ENCODE data around the gene ECEL1.

DNA sequence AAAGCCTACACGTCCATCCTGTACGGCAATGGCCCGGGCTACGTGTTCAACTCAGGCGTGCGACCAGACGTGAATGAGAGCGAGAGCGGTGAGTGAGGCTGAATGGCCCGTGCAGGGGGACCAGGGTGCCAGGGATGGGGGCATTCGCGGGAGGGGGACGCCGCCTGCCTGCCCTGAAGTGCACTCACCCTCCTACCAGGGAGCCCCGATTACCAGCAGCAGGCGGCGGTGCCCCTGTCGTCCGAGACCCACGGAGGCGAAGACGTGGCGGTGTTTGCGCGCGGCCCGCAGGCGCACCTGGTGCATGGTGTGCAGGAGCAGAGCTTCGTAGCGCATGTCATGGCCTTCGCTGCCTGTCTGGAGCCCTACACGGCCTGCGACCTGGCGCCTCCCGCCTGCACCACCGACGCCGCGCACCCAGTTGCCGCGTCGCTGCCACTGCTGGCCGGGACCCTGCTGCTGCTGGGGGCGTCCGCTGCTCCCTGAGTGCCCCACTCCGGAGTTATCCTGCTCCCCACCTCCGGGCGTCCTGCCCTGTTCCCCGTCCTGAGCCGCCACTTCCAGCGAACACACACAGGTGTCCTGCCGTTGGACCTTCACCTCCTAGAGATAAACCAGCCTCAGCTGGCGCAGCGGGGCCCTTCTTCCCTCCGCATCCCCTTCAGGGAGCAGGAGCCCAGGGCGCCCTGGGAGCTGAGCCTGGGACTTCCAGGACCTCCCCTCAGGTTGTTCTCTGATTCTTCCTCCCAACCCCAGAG is 28.8 kb downstream of the ECEL1 start:
- TF ChIP-seq, protein P1, sequence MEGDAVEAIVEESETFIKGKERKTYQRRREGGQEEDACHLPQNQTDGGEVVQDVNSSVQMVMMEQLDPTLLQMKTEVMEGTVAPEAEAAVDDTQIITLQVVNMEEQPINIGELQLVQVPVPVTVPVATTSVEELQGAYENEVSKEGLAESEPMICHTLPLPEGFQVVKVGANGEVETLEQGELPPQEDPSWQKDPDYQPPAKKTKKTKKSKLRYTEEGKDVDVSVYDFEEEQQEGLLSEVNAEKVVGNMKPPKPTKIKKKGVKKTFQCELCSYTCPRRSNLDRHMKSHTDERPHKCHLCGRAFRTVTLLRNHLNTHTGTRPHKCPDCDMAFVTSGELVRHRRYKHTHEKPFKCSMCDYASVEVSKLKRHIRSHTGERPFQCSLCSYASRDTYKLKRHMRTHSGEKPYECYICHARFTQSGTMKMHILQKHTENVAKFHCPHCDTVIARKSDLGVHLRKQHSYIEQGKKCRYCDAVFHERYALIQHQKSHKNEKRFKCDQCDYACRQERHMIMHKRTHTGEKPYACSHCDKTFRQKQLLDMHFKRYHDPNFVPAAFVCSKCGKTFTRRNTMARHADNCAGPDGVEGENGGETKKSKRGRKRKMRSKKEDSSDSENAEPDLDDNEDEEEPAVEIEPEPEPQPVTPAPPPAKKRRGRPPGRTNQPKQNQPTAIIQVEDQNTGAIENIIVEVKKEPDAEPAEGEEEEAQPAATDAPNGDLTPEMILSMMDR (IDR thresholded peaks at IDR 0.05) = no peak
- TF ChIP-seq POLR2A (IDR thresholded peaks at IDR 0.05) = no peak
